B cell (primary cell): Measurements from ENCODE around the gene MRTFA. TPM values are rescaled to one million over a fixed set of nuclear protein-coding genes. Genes with fewer than 3 reads are reported as not detected.

ENCODE experiments used
- ATAC-seq: fragments of 200-7000 bp; cut with Tn5 transposase; one replicate; pipeline ENCODE4 v1.10.0; 2021; ENCODE audit warnings: low read depth, mild to moderate bottlenecking, moderate number of reproducible peaks, moderate library complexity
- CTCF ChIA-PET: fragments of 350-600 bp; sonication (Branson Sonifier 250); formaldehyde crosslinking; loops from one replicate; lab custom pipeline; 2021; ENCODE audit warnings: antibody characterized with exemption, inconsistent platforms; lab: Charles Lee
- POLR2A ChIA-PET: fragments of 350-600 bp; sonication (Branson Sonifier 250); formaldehyde crosslinking; loops from one replicate; lab custom pipeline; 2021; ENCODE audit warnings: antibody characterized with exemption; lab: Charles Lee
- DNase-seq: peaks from one replicate; pipeline ENCODE4 v3.0.0; 2013
- H2AFZ ChIP-seq: 2 replicates; pipeline ENCODE4 v1.6.1; 2012; ENCODE audit warnings: mild to moderate bottlenecking, low read depth, low read length; ENCODE audit not compliant: insufficient read depth, poor library complexity, severe bottlenecking
- H3K27ac ChIP-seq, 2 donors: 1 replicate in 1 of 2; 2 replicates in 1 of 2; pipeline ENCODE4 v1.5.1; 2012 to 2013; ENCODE audit warnings: low read length in 2 of 2, mild to moderate bottlenecking in 2 of 2, moderate library complexity in 1 of 2
- H3K27me3 ChIP-seq, 4 experiments: fragments of 200-600 bp in 1 of 4; sonication (generic) in 1 of 4; replicated peaks in 1 of 4; 1 replicate in 2 of 4; 2 replicates in 2 of 4; pipeline versions ENCODE4 v1.6.1 to v1.7.0; 2013 to 2016; ENCODE audit warnings: low read length in 3 of 4, mild to moderate bottlenecking in 2 of 4, mixed read lengths in 1 of 4, moderate library complexity in 1 of 4; ENCODE audit not compliant: insufficient read depth in 4 of 4, control insufficient read depth in 3 of 4; ENCODE audit errors: control extremely low read depth in 1 of 4
- H3K36me3 ChIP-seq, 2 experiments: replicated peaks in 1 of 2; 1 replicate in 1 of 2; 2 replicates in 1 of 2; pipeline versions ENCODE4 v1.6.1 to v1.7.1; 2013; ENCODE audit warnings: low read length in 1 of 2; ENCODE audit not compliant: insufficient read depth in 2 of 2, control insufficient read depth in 1 of 2; ENCODE audit errors: control extremely low read depth in 1 of 2, extremely low read depth in 1 of 2
- H3K4me1 ChIP-seq, 2 donors: fragments of 200-600 bp in 1 of 2; sonication (generic) in 1 of 2; 1 replicate in 1 of 2; 2 replicates in 1 of 2; pipeline versions ENCODE4 v1.5.1 to v1.6.1; 2013 to 2017; ENCODE audit warnings: low read length in 2 of 2; ENCODE audit not compliant: control insufficient read depth in 2 of 2, insufficient read depth in 2 of 2
- H3K4me2 ChIP-seq: replicated peaks from 2 replicates; pipeline ENCODE3; 2012; ENCODE audit warnings: mild to moderate bottlenecking, low read depth, low read length; ENCODE audit not compliant: poor library complexity, severe bottlenecking
- H3K4me3 ChIP-seq, 5 experiments: fragments of 200-600 bp in 1 of 5; sonication (generic) in 1 of 5; 1 replicate in 3 of 5; 2 replicates in 2 of 5; pipeline versions ENCODE4 v1.5.1 to v1.7.0; 2011 to 2016; ENCODE audit warnings: low read length in 4 of 5, mild to moderate bottlenecking in 4 of 5, low read depth in 2 of 5, control low read depth in 1 of 5, moderate library complexity in 1 of 5; ENCODE audit not compliant: insufficient read depth in 1 of 5; ENCODE audit errors: control extremely low read depth in 1 of 5, extremely low read depth in 1 of 5
- H3K79me2 ChIP-seq: fragments of 200-600 bp; sonication (generic); one replicate; pipeline ENCODE4 v1.6.0; 2016; ENCODE audit warnings: low read length; ENCODE audit not compliant: control insufficient read depth, insufficient read depth
- H3K9ac ChIP-seq: fragments of 200-600 bp; sonication (generic); 2 replicates; pipeline ENCODE4 v1.6.1; 2017; ENCODE audit warnings: mild to moderate bottlenecking, low read length, moderate library complexity
- H3K9me3 ChIP-seq, 3 donors: one replicate each; pipeline versions ENCODE4 v1.6.1 to v1.7.1; 2013; ENCODE audit warnings: low read length in 2 of 3; ENCODE audit not compliant: control insufficient read depth in 2 of 3, insufficient read depth in 1 of 3; ENCODE audit errors: control extremely low read depth in 1 of 3
- H4K20me1 ChIP-seq: 2 replicates; pipeline ENCODE4 v1.6.0; 2012; ENCODE audit warnings: mild to moderate bottlenecking, low read length; ENCODE audit not compliant: insufficient read depth, control insufficient read depth, poor library complexity, severe bottlenecking
- H3K27ac Mint-ChIP-seq: one replicate; pipeline ENCODE4 v1.8.0; 2021; ENCODE audit warnings: mixed read lengths
- H3K27me3 Mint-ChIP-seq: one replicate; pipeline ENCODE4 v1.8.0; 2021; ENCODE audit warnings: mixed read lengths
- H3K4me1 Mint-ChIP-seq: one replicate; pipeline ENCODE4 v1.8.0; 2021; ENCODE audit warnings: mixed read lengths
- H3K4me3 Mint-ChIP-seq: one replicate; pipeline ENCODE4 v1.8.0; 2021; ENCODE audit warnings: mixed read lengths
- H3K9me3 Mint-ChIP-seq: one replicate; pipeline ENCODE4 v1.8.0; 2022; ENCODE audit warnings: mixed read lengths; ENCODE audit not compliant: insufficient read depth
- CTCF ChIP-seq: fragments of 200-600 bp; IDR thresholded peaks from one replicate; pipeline ENCODE4 v1.8.0; 2022; ENCODE audit warnings: antibody characterized with exemption, mild to moderate bottlenecking
- EZH2 ChIP-seq: IDR thresholded peaks from 2 replicates; pipeline ENCODE4 v1.6.1; 2012; ENCODE audit warnings: borderline replicate concordance, low read depth, mild to moderate bottlenecking, moderate library complexity, low read length; ENCODE audit not compliant: insufficient read depth, poor library complexity, severe bottlenecking
- WGBS: methylation state at CpG from one replicate; pipeline ENCODE4 v1.1.5; 2013; ENCODE audit warnings: missing lambda C conversion rate; ENCODE audit not compliant: insufficient coverage; 5-methylcytosine and 5-hydroxymethylcytosine counted together
- intact Hi-C: fragments of 100-400 bp; cut with micrococcal nuclease; formaldehyde crosslinking; loops from one replicate; pipeline ENCODE4 v1.10.0; 2022
- polyA plus RNA-seq: library from polyadenylated mRNA; depleted of rRNA; stranded (reverse); fragments of >200 nt; gene quantifications from 2 replicates; pipeline ENCODE4 v1.2.3, GENCODE V29; 2012
- total RNA-seq, 2 donors: library from RNA; stranded (reverse); fragments of 120-200 nt in 1 of 2; gene quantifications; 1 replicate in 1 of 2; 2 replicates in 1 of 2; pipeline versions ENCODE4 v1.2.3 to v1.2.4, GENCODE V29; 2013 to 2022

MRTFA gene
- total and polyA plus RNA-seq, 2 donors (not counting 1 experiment from before 2014, with no cell fraction given): 28.9 to 82.6 TPM

- no peak overlapping the region for H3K4me3 ChIP-seq
- ChIA-PET CTCF (interaction anchor here (7.2 kb wide), 1 partner anchor 24 kb away, joined by 51 read pairs; no protein-coding TSS in a partner anchor), POLR2A (interaction anchor here (0.6 kb wide), 2 partner anchors 70 to 248 kb away, joined by 4 to 8 read pairs; no protein-coding TSS in a partner anchor)
- 93% methylated on average over 7 of the region's 7 CpGs for WGBS
- no peak for ATAC-seq
- no peak overlapping the region for H3K9ac ChIP-seq
- Mint-ChIP-seq H3K9me3 (no peaks in the 10 kb centered on the region), H3K4me1 (peaks cover 48% of the 10 kb centered on the region), H3K27ac (peak overlapping the region; percentile 50), H3K27me3 (no peaks in the 10 kb centered on the region), H3K4me3 (no peak overlapping the region)
- H2AFZ ChIP-seq: no peak overlapping the region
- H3K79me2 ChIP-seq: peaks cover 20% of the 10 kb centered on the region
- H3K4me2 ChIP-seq: peak overlapping the region; percentile 76
- intact Hi-C loops: loop anchor here (10.0 kb wide), 1 partner anchor 53 kb away; no protein-coding TSS in a partner anchor
- H3K27ac ChIP-seq: peak overlapping the region in 1 of 2 donors; percentile 34
- TF ChIP-seq CTCF: no peak
- TF ChIP-seq EZH2: no peak
- H3K4me1 ChIP-seq: peaks cover 52 to 53% of the 10 kb centered on the region in 2 donors
- DNase-seq: no peak
- no peaks in the 10 kb centered on the region for H3K27me3 ChIP-seq
- no peaks in the 10 kb centered on the region for H3K9me3 ChIP-seq
- H4K20me1 ChIP-seq: peaks cover 13% of the 10 kb centered on the region
- peaks cover 0 to 60% of the 10 kb centered on the region in 2 experiments for H3K36me3 ChIP-seq
These were observed 225.0 kb downstream of the MRTFA start for GRCh38 chr22:40411506-40411861.

GRCh38 chr22:40410731-40411505 lies 225.6 kb downstream of the MRTFA start:
- Histone ChIP-seq H3K4me3 (no peak overlapping the region), H3K4me1 (peaks cover 47% of the 10 kb centered on the region in 2 donors), H3K27me3 (no peaks in the 10 kb centered on the region), H3K27ac (peak overlapping the region in 1 of 2 donors; percentile 34), H3K36me3 (peaks cover 0 to 60% of the 10 kb centered on the region in 2 experiments), H4K20me1 (peaks cover 13% of the 10 kb centered on the region), H2AFZ (no peak overlapping the region), H3K9me3 (no peaks in the 10 kb centered on the region), H3K79me2 (peaks cover 20% of the 10 kb centered on the region), H3K4me2 (no peak overlapping the region), H3K9ac (no peak overlapping the region)
- no peaks in the 10 kb centered on the region for H3K9me3 Mint-ChIP-seq
- no peak for ATAC-seq
- 96% methylated on average over 8 of the region's 13 CpGs for WGBS
- no peak for TF ChIP-seq EZH2
- no peak for TF ChIP-seq CTCF
- H3K4me3 Mint-ChIP-seq: no peak overlapping the region
- ChIA-PET POLR2A (interaction anchor here (0.6 to 0.8 kb wide), 2 partner anchors 26 to 70 kb away, joined by 3 to 4 read pairs; no protein-coding TSS in a partner anchor), CTCF (interaction anchor here (0.8 to 7.2 kb wide), 4 partner anchors 11 to 75 kb away, joined by 3 to 51 read pairs (median 4); no protein-coding TSS in a partner anchor)
- no peak for DNase-seq
- H3K27me3 Mint-ChIP-seq: no peaks in the 10 kb centered on the region
- peak overlapping the region; percentile 20 for H3K27ac Mint-ChIP-seq
- peaks cover 42% of the 10 kb centered on the region for H3K4me1 Mint-ChIP-seq
- intact Hi-C loops: loop anchor here (10.0 kb wide), 1 partner anchor 54 kb away; no protein-coding TSS in a partner anchor
